ENCODE data around the gene MTERF2.
"Not testable (repeated sequence)": the region's sequence is repeated elsewhere in the genome, so short reads cannot be mapped to it uniquely, and the experiment has no call there.

MTERF2 gene

GRCh38 chr12:107029081-107029480 lies 42.1 kb upstream of the MTERF2 start:
- H3K4me3 ChIP-seq (ENCODE audit: low read depth, low read length): no peak overlapping the region
- DNase-seq (ENCODE audit: low read depth, low spot score): no peak
- TF ChIP-seq, protein P1, sequence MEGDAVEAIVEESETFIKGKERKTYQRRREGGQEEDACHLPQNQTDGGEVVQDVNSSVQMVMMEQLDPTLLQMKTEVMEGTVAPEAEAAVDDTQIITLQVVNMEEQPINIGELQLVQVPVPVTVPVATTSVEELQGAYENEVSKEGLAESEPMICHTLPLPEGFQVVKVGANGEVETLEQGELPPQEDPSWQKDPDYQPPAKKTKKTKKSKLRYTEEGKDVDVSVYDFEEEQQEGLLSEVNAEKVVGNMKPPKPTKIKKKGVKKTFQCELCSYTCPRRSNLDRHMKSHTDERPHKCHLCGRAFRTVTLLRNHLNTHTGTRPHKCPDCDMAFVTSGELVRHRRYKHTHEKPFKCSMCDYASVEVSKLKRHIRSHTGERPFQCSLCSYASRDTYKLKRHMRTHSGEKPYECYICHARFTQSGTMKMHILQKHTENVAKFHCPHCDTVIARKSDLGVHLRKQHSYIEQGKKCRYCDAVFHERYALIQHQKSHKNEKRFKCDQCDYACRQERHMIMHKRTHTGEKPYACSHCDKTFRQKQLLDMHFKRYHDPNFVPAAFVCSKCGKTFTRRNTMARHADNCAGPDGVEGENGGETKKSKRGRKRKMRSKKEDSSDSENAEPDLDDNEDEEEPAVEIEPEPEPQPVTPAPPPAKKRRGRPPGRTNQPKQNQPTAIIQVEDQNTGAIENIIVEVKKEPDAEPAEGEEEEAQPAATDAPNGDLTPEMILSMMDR (IDR thresholded peaks at IDR 0.05; ENCODE audit: insufficient read depth, low read length, missing control alignments): no peak
- POLR2A ChIA-PET: interaction anchor here (1.0 kb wide), 1 partner anchor 43 kb away, joined by 5 read pairs; no protein-coding TSS in a partner anchor
- CTCF ChIA-PET: no interaction called here

GRCh38 chr12:107027636-107028053 lies 40.7 kb upstream of the MTERF2 start:
- CTCF ChIA-PET: no interaction called here
- TF ChIP-seq, protein P1 (IDR thresholded peaks at IDR 0.05; ENCODE audit: insufficient read depth, low read length, missing control alignments): no peak
- no peak overlapping the region for H3K4me3 ChIP-seq (ENCODE audit: low read depth, low read length)
- peak; percentile 93 for DNase-seq (ENCODE audit: low read depth, low spot score)
- POLR2A ChIA-PET: no interaction called here

DNA sequence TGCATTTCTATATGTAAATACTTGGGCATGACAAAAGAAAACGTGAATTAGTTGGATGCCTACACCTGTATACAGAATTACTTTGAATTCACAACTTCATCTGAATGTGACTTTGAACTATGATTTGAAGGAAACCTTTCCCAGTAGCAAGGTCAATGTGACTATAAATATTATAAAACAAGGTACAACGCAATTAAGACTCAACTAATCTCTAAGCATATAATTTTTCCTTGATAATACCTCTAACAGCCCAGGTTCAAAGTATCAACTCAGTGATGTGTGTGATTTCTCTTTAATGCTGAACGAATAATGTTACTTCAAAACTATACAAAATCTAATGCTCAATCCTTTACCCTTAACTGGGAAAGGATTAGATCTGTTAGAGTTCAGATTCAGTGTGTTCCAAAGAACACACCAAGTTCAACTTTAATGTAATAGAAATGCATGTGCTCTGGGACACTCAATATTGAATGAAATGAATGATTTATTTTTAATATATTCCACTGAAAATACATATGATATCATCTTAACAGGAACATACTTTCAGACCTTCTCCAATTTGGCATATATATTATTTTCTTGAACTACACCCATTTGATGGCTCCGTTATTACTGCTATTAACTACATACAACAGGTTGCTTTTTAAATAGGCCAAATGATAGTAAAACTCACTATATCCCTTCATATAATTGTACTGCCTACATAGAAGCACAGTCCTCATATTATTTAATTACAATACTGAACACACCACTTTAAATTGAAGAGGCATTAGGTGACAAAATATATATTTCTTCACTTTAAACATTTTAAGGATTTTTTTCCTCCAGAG lies 40.1 kb upstream of the MTERF2 start:
- ChIA-PET POLR2A (no interaction called here), CTCF (no interaction called here)
- TF ChIP-seq, protein P1 (IDR thresholded peaks at IDR 0.05; ENCODE audit: insufficient read depth, low read length, missing control alignments): no peak
- no peak overlapping the region for H3K4me3 ChIP-seq (ENCODE audit: low read depth, low read length)
- no peak for DNase-seq (ENCODE audit: low read depth, low spot score)

DNA sequence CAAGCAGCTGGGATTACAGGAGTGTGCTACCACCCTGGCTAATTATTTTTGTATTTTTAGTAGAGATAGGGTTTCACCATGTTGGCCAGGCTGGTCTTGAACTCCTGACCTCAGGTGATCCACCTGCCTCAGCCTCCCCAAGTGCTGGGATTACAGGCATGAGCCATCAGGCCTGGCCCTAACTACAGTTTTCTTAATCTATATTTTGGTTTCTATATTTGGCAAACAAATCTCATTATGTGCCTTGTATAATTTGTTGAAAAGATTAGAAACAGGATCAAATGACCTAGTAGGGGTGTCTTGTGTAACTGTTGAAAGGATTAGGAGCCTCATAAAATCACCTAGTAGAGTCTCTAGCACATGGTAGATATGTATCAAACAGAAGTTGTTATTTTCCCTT lies 39.4 kb upstream of the MTERF2 start:
- DNase-seq (ENCODE audit: low read depth, low spot score); POLR2A ChIA-PET; CTCF ChIA-PET; H3K4me3 ChIP-seq (ENCODE audit: low read depth, low read length): not testable (repeated sequence)

GRCh38 chr12:107025671-107026070 lies 38.7 kb upstream of the MTERF2 start:
- ChIA-PET POLR2A (no interaction called here), CTCF (no interaction called here)

GRCh38 chr12:107019546-107019945 lies 32.6 kb upstream of the MTERF2 start:
- no peak for DNase-seq (ENCODE audit: low read depth, low spot score)
- TF ChIP-seq, protein P1 (IDR thresholded peaks at IDR 0.05; ENCODE audit: insufficient read depth, low read length, missing control alignments): no peak
- ChIA-PET CTCF (no interaction called here), POLR2A (no interaction called here)
- H3K4me3 ChIP-seq (ENCODE audit: low read depth, low read length): no peak overlapping the region

More at GRCh38 chr12:107025671-107026070, 38.7 kb upstream of the MTERF2 start:
- H3K4me3 ChIP-seq (ENCODE audit: low read depth, low read length): no peak overlapping the region
- no peak for DNase-seq (ENCODE audit: low read depth, low spot score)
- TF ChIP-seq, protein P1 (IDR thresholded peaks at IDR 0.05; ENCODE audit: insufficient read depth, low read length, missing control alignments): no peak

DNA sequence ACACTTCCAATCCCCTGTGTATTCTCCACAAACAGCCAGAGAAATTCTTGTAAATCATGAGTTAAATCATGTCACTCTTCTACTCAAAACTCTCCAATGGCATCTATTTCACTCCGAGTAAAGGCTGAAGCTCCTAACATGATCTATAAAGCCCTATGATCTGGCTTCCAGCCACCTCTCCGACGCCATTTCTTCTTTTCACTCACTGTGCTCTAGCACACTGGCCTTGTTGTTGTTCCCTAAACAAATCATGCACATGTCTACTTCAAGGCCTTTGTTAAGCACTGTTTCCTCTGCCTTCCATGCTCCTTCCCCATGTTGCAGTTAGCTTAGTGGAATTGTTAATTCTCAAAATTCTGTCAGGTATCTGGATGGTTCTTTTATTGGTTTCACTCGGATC lies 30.1 kb upstream of the MTERF2 start:
- ChIA-PET POLR2A (interaction anchor here (0.6 kb wide), 1 partner anchor 44 kb away, joined by 3 read pairs; no protein-coding TSS in a partner anchor), CTCF (interaction anchor here (1.1 kb wide), 1 partner anchor 9 kb away, joined by 3 read pairs; no protein-coding TSS in a partner anchor)
- TF ChIP-seq, protein P1 (IDR thresholded peaks at IDR 0.05; ENCODE audit: insufficient read depth, low read length, missing control alignments): no peak
- DNase-seq (ENCODE audit: low read depth, low spot score): no peak
- H3K4me3 ChIP-seq (ENCODE audit: low read depth, low read length): no peak overlapping the region

Measured in AG04449 (cell line).